ENCODE data around the gene ZDHHC18. TPM values are rescaled to one million over a fixed set of nuclear protein-coding genes. Genes with fewer than 3 reads are reported as not detected.
"Not testable (repeated sequence)": the region's sequence is repeated elsewhere in the genome, so short reads cannot be mapped to it uniquely, and the experiment has no call there.

ZDHHC18 gene
- total RNA-seq, 2 experiments from 2014 or later, result 45.1 to 55.0 TPM

DNA sequence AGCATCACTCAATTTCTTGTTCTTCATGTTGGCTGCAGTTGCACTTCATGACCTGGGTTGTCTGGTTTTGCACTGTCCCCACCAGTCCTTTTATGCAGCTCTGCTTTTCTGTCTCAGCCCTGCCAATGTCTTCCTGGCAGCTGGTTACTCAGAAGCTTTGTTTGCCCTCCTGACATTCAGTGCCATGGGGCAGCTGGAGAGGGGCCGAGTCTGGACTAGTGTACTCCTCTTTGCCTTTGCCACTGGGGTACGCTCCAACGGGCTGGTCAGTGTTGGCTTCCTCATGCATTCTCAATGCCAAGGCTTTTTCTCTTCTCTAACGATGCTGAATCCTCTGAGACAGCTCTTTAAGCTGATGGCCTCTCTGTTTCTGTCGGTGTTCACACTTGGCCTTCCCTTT, 32.1 kb upstream of the ZDHHC18 start:
- H3K36me3 Mint-ChIP-seq (ENCODE audit: low read depth), result peaks cover 40% of the 10 kb centered on the region
- H3K27me3 Mint-ChIP-seq, result no peaks in the 10 kb centered on the region
- no peak overlapping the region for H3K27ac Mint-ChIP-seq
- DNase-seq, result no peak
- H3K4me1 Mint-ChIP-seq, result peaks cover 56% of the 10 kb centered on the region
- ChIA-PET POLR2A (no interaction called here), CTCF (interaction anchor here (2.7 kb wide), 1 partner anchor 16 kb away, joined by 9 read pairs; no protein-coding TSS in a partner anchor)
- H3K9me3 Mint-ChIP-seq, result no peaks in the 10 kb centered on the region
- no peak overlapping the region for H3K4me3 Mint-ChIP-seq

DNA sequence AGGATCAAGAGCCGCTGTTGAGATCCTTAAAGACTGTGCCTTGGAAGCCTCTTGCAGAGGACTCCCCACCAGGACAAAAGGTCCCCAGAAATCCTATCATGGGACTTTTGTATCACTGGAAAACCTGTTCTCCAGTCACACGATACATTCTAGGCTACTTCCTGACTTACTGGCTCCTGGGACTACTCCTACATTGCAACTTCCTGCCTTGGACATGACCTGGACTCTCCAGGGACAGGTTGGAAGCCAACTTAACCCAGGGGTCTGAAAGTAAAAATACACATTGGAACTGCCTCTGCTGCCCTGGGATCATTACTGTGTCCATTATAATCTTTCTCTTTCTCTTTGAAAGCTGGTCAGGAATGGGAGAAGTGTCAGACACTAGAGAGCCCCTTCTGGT, 28.9 kb upstream of the ZDHHC18 start:
- H3K9me3 Mint-ChIP-seq, result peaks cover 2% of the 10 kb centered on the region
- H3K4me3 Mint-ChIP-seq, result no peak overlapping the region
- DNase-seq, result no peak
- peaks cover 59% of the 10 kb centered on the region for H3K4me1 Mint-ChIP-seq
- ChIA-PET CTCF (interaction anchor here (0.9 to 1.8 kb wide), 4 partner anchors 9 to 196 kb away, joined by 3 to 10 read pairs (median 4); partner anchors contain the start of gene PIGV), POLR2A (no interaction called here)
- no peaks in the 10 kb centered on the region for H3K27me3 Mint-ChIP-seq
- H3K27ac Mint-ChIP-seq, result no peak overlapping the region
- H3K36me3 Mint-ChIP-seq (ENCODE audit: low read depth), result peaks cover 44% of the 10 kb centered on the region

DNA sequence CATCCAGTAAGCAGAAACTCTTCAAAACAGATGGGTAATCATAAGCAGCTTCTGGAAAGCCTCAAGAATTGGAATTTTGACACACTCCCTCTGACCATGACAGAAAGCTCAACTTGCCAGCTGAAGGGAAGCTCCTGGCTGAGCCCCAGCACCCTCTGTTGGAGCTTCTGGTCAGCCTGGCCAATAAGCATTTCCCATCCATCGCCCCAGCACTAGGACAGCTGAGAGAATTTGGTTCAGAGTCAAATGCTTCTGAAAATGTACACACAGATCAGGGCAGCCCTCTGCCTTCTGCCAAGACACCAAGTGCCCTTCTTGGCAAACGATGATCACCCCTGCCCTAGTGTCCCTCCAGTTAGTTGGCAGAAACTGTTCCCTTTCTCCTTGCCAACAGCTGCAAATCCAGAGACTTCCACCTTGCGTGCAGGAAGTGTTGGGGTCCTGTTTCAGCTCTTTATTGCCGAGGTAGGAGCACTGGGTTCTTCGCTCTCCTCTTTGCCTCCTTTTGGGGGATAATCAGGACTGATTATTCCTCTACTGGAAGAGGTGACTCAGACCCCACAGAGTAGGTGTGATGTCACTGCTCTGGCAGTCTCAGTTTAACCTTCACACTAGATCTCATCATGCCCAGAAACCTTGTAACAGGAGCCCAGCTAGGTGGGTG, 26.9 kb upstream of the ZDHHC18 start:
- ChIA-PET POLR2A (interaction anchor here (0.6 kb wide), 1 partner anchor 226 kb away, joined by 3 read pairs; no protein-coding TSS in a partner anchor), CTCF (interaction anchor here (0.6 to 4.2 kb wide), 9 partner anchors 10 to 300 kb away, joined by 3 to 39 read pairs (median 3); partner anchors contain the start of gene PIGV)
- peaks cover 28% of the 10 kb centered on the region for H3K36me3 Mint-ChIP-seq (ENCODE audit: low read depth)
- peaks cover 51% of the 10 kb centered on the region for H3K4me1 Mint-ChIP-seq
- H3K9me3 Mint-ChIP-seq, result peaks cover 2% of the 10 kb centered on the region
- H3K27me3 Mint-ChIP-seq, result no peaks in the 10 kb centered on the region
- peak overlapping the region; percentile 92 for H3K27ac Mint-ChIP-seq
- no peak for DNase-seq
- peak overlapping the region; percentile 55 for H3K4me3 Mint-ChIP-seq

DNA sequence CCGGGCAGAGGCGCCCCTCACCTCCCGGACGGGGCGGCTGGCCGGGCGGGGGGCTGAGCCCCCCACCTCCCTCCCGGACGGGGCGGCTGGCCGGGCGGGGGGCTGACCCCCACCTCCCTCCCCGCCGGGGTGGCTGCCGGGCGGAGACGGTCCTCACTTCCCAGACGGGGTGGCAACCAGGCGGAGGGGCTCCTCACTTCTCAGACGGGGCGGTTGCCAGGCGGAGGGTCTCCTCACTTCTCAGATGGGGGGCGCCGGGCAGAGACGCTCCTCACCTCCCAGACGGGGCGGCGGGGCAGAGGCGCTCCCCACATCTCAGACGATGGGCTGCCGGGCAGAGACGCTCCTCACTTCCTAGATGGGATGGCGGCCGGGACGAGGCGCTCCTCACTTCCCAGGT, 22.6 kb upstream of the ZDHHC18 start:
- H3K9me3 Mint-ChIP-seq, H3K27ac Mint-ChIP-seq, H3K27me3 Mint-ChIP-seq, CTCF ChIA-PET, POLR2A ChIA-PET, H3K4me3 Mint-ChIP-seq, DNase-seq: not testable (repeated sequence)
- Mint-ChIP-seq H3K4me1 (peaks cover 41% of the 10 kb centered on the region), H3K36me3 (ENCODE audit: low read depth) (peaks cover 15% of the 10 kb centered on the region)

DNA sequence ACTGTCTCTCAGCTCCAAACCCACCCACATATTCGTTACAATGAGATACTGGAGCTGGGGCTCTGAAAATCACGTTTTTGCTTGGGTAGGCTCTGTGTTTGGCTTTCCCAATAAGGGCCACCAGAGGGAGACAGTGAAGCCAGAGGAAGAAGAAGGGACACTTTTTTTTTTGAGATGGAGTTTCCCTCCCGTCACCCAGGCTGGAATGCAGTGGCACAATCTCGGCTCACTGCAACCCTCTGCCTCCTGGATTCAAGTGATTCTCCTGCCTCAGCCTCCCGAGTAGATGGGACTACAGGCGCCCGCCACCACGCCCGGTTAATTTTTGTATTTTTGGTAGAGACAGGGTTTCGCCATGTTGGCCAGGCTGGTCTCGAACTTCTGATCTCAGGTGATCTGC, 16.4 kb upstream of the ZDHHC18 start:
- Mint-ChIP-seq H3K27ac (peak overlapping the region; percentile 68), H3K4me1 (peaks cover 26% of the 10 kb centered on the region)
- POLR2A ChIA-PET; H3K36me3 Mint-ChIP-seq (ENCODE audit: low read depth); H3K9me3 Mint-ChIP-seq; H3K4me3 Mint-ChIP-seq; H3K27me3 Mint-ChIP-seq: not testable (repeated sequence)
- peak; percentile 85 for DNase-seq
- CTCF ChIA-PET, result interaction anchor here (0.6 to 4.7 kb wide), 17 partner anchors 10 to 532 kb away, joined by 3 to 37 read pairs (median 3); no protein-coding TSS in a partner anchor

DNA sequence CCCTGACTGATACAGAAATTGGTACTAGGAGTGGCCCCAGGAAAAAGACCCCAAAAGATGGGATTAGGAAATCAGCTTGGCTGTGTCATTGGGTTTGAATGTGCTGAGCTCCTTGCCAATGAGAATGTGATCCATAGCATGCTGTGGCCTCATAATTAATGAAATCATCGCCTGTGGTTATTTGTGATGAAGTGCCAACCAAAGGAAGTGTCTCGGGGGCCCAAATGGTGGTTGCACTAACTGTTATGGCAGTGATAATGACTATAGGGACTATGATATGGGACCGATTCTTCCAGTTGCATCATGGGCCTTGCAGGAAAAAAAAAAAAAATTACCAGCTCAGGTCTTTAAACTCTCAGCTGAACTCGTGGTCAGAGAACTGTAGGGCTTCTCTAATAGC, 15.4 kb upstream of the ZDHHC18 start:
- H3K36me3 Mint-ChIP-seq (ENCODE audit: low read depth), result peaks cover 1% of the 10 kb centered on the region
- H3K4me1 Mint-ChIP-seq, result peaks cover 20% of the 10 kb centered on the region
- H3K27me3 Mint-ChIP-seq, result no peaks in the 10 kb centered on the region
- H3K4me3 Mint-ChIP-seq, result no peak overlapping the region
- CTCF ChIA-PET, result interaction anchor here (0.6 to 4.7 kb wide), 12 partner anchors 9 to 830 kb away, joined by 3 to 37 read pairs (median 8); partner anchors contain the start of genes GPN2, PIGV and ZDHHC18
- no peaks in the 10 kb centered on the region for H3K9me3 Mint-ChIP-seq
- DNase-seq, result no peak
- POLR2A ChIA-PET, result interaction anchor here (1.0 kb wide), 1 partner anchor 54 kb away, joined by 3 read pairs; no protein-coding TSS in a partner anchor
- no peak overlapping the region for H3K27ac Mint-ChIP-seq

DNA sequence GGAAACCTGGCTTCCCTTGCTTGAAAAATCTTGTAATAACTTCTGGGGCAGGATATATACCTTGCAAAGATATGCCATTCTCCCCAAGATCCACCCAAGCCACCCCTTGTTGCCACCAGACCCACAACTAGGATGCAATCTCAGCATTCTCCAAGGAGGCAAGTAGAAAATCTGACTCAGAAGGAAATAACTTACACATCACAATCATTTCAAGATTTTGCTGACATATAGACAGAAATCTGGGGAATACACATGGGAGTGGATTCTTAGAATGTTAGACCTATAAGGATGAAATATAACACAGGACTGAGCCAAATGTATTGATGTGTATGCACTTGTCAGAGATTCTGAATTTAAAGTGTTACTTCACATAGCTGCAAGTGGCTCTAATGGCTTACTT, 14.8 kb upstream of the ZDHHC18 start:
- ChIA-PET POLR2A (interaction anchor here (0.6 kb wide), 1 partner anchor 20 kb away, joined by 3 read pairs; no protein-coding TSS in a partner anchor), CTCF (interaction anchor here (0.6 to 4.7 kb wide), 9 partner anchors 9 to 97 kb away, joined by 3 to 37 read pairs (median 14); partner anchors contain the start of genes GPN2, PIGV and ZDHHC18)
- DNase-seq, result no peak
- Mint-ChIP-seq H3K27ac (no peak overlapping the region), H3K4me3 (no peak overlapping the region), H3K9me3 (no peaks in the 10 kb centered on the region), H3K4me1 (peaks cover 20% of the 10 kb centered on the region), H3K36me3 (ENCODE audit: low read depth) (peaks cover 1% of the 10 kb centered on the region), H3K27me3 (no peaks in the 10 kb centered on the region)

DNA sequence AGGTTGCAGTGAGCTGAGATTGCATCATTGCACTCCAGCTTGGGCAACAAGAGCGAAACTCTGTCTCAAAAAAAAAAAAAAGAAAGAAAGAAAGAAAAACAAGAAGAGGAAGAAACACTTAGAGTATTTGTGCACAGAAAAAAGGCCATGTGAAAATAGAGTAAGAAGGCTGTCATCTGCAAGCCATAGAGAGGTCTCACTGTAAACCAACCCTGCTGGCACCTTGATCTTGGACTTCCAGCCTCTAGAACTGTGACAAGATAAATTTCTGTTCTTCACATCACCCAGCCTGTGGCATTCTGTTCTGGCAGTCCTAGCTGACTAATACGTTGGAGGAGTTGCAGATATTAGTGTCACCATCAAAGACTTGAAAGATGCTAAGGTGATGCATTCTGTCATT, 12.1 kb upstream of the ZDHHC18 start:
- ChIA-PET CTCF (interaction anchor here (0.7 to 1.4 kb wide), 3 partner anchors 9 to 51 kb away, joined by 3 to 4 read pairs (median 3); no protein-coding TSS in a partner anchor), POLR2A (no interaction called here)
- Mint-ChIP-seq H3K27ac (no peak overlapping the region), H3K27me3 (no peaks in the 10 kb centered on the region), H3K4me3 (no peak overlapping the region), H3K4me1 (peaks cover 20% of the 10 kb centered on the region), H3K36me3 (ENCODE audit: low read depth) (no peaks in the 10 kb centered on the region), H3K9me3 (no peaks in the 10 kb centered on the region)
- DNase-seq, result no peak

DNA sequence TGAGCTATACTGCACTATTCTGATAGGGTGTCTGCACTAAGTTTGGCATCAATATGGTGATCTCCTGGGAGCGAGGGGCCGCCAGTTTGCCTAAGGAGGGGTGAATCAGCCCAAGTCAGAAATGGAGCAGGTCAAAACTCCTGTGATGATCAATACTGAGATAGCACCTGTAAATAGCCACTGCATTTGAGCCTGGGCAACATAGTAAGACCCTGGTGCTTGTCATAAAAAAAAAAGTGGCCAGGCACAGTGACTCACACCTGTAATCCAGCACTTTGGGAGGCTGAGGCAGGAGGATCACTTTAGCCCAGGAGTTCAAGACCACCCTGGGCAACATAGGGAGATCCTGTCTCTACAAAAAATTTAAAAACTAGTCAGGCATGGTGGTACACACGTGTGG, 11.6 kb upstream of the ZDHHC18 start:
- H3K27ac Mint-ChIP-seq, result no peak overlapping the region
- no peaks in the 10 kb centered on the region for H3K27me3 Mint-ChIP-seq
- POLR2A ChIA-PET, result no interaction called here
- DNase-seq, result no peak
- H3K9me3 Mint-ChIP-seq, result no peaks in the 10 kb centered on the region
- no peaks in the 10 kb centered on the region for H3K36me3 Mint-ChIP-seq (ENCODE audit: low read depth)
- no peak overlapping the region for H3K4me3 Mint-ChIP-seq
- H3K4me1 Mint-ChIP-seq, result peaks cover 20% of the 10 kb centered on the region
- CTCF ChIA-PET, result interaction anchor here (0.7 to 1.4 kb wide), 6 partner anchors 8 to 73 kb away, joined by 3 to 4 read pairs (median 3); no protein-coding TSS in a partner anchor

DNA sequence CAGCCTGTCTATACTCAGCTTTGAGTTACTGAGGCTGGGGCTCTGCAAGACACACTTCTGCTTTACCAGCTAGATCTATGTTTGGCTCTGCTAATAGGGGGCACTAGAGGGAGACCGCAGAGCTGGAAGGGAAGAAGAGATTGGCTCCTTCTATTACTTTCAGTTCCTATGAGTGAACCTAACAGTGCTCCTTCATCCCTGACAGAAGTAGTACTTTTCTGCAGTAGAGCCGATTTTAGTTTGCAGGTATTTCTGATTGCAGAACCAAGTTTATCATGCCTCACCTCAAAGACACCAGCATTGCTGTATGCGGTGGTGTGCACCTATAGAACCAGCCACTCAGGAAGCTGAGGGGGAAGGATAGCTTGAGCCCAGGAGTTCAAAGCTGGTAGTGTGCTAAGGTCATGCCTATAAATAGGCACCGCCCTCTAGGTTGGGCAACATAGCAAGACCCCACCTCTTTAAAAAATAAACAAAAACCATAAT, 5.7 kb upstream of the ZDHHC18 start:
- Mint-ChIP-seq H3K4me1 (peaks cover 30% of the 10 kb centered on the region), H3K27ac (peak overlapping the region; percentile 76), H3K9me3 (no peaks in the 10 kb centered on the region), H3K27me3 (no peaks in the 10 kb centered on the region), H3K36me3 (ENCODE audit: low read depth) (no peaks in the 10 kb centered on the region), H3K4me3 (peak overlapping the region; percentile 51)
- ChIA-PET CTCF (interaction anchor here (0.6 to 2.1 kb wide), 12 partner anchors 10 to 321 kb away, joined by 3 to 18 read pairs (median 4); partner anchors contain the start of gene PIGV), POLR2A (interaction anchor here (0.7 to 0.9 kb wide), 2 partner anchors 45 to 219 kb away, joined by 3 to 4 read pairs; no protein-coding TSS in a partner anchor)
- peak; percentile 43 for DNase-seq

DNA sequence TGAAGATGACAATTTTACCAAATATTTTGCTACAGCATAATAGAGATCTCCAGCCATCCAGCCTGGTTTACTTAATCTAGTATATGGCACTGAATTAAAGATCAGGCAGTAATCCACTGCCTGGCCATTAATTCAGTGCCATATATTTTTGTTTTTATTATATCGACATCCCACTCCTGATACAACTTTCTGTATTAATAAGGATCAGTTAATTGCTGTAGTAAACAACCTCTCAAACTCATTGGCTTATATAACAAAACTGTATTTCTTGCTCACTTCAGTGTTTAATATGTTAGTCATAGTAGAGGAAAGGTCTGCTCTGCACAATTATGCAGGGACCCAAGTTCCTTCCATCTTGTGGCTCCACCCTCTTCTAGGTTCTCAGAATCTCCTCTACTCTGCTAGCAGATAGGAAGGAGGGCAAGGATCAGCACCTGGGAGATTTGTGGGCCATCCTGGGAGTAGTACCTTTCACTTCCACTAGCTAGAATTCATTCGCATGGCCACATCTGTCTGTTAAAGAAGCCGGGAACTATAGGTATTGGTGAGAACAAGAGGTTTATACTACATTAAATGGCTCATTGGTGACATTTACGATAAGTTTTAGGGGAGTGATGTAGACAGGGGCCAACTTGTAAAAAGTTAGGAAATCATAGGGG, 3.6 kb upstream of the ZDHHC18 start:
- H3K27me3 Mint-ChIP-seq, result no peaks in the 10 kb centered on the region
- no peaks in the 10 kb centered on the region for H3K9me3 Mint-ChIP-seq
- DNase-seq, result no peak
- ChIA-PET POLR2A (no interaction called here), CTCF (interaction anchor here (0.7 to 3.1 kb wide), 4 partner anchors 8 to 65 kb away, joined by 3 to 15 read pairs (median 4); no protein-coding TSS in a partner anchor)
- no peak overlapping the region for H3K4me3 Mint-ChIP-seq
- peaks cover 42% of the 10 kb centered on the region for H3K4me1 Mint-ChIP-seq
- peaks cover 6% of the 10 kb centered on the region for H3K36me3 Mint-ChIP-seq (ENCODE audit: low read depth)
- no peak overlapping the region for H3K27ac Mint-ChIP-seq

DNA sequence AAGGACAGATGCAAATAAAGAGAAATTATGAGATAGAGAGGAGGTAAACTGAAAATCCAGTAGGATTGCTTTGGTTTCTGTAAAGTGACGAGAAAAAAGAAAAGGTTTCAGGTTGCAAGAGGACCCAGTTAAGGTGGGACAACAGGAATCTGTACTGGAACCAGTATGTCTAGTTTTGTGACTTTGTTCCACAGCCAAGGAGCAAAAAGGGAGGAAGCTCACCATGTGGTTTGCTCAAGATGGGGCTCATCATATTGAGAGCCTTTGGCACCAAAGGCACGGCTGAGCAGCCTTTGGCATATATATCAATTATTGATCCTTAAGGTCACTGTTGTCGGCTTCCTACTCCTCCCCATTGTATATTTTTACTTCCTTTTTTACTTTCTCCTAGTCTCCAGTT, 1.8 kb upstream of the ZDHHC18 start:
- H3K9me3 Mint-ChIP-seq, result no peaks in the 10 kb centered on the region
- POLR2A ChIA-PET, result no interaction called here
- H3K4me1 Mint-ChIP-seq, result peaks cover 60% of the 10 kb centered on the region
- peaks cover 20% of the 10 kb centered on the region for H3K36me3 Mint-ChIP-seq (ENCODE audit: low read depth)
- no peak overlapping the region for H3K27ac Mint-ChIP-seq
- H3K4me3 Mint-ChIP-seq, result no peak overlapping the region
- DNase-seq, result no peak
- no peaks in the 10 kb centered on the region for H3K27me3 Mint-ChIP-seq
- CTCF ChIA-PET, result interaction anchor here (1.0 to 3.1 kb wide), 4 partner anchors 9 to 41 kb away, joined by 4 to 15 read pairs (median 6); no protein-coding TSS in a partner anchor
